Choroid plexus epithelial cell (primary cell): ENCODE results near the gene PCK2.

Experiments used
- DNase-seq: peaks from one replicate; pipeline ENCODE4 v3.0.0-alpha.2; 2010; ENCODE audit warnings: low read depth
- H3K4me3 ChIP-seq: 2 replicates; pipeline ENCODE4 v1.5.1; 2011; ENCODE audit warnings: low read depth, mild to moderate bottlenecking, control low read depth, low read length, moderate library complexity
- CTCF ChIP-seq: conservative IDR thresholded peaks from 2 replicates; pipeline ENCODE4 v1.5.1; 2011; ENCODE audit warnings: low read depth, mild to moderate bottlenecking, control low read depth, inconsistent platforms, low read length, moderate library complexity

PCK2 gene

GRCh38 chr14:24135834-24136683 lies 41.9 kb downstream of the PCK2 start, which contains the start of gene PSME1:
Gene PSME1, plus strand, starts transcription at chr14:24136194. Its CDS starts 69 bp downstream, at chr14:24136263.
- peak; percentile 90 for DNase-seq
- H3K4me3 ChIP-seq = peak within 1 kb of the TSS; percentile 96
- TF ChIP-seq CTCF = no peak

- no peak for TF ChIP-seq CTCF
- peak overlapping the region; percentile 96 for H3K4me3 ChIP-seq
- DNase-seq = no peak
Observed at GRCh38 chr14:24136684-24137528, 42.8 kb downstream of the PCK2 start.

GRCh38 chr14:24137529-24138395 lies 43.7 kb downstream of the PCK2 start:
- no peak for DNase-seq
- TF ChIP-seq CTCF = no peak
- no peak overlapping the region for H3K4me3 ChIP-seq

GRCh38 chr14:24138396-24139271 lies 44.5 kb downstream of the PCK2 start:
- H3K4me3 ChIP-seq = no peak overlapping the region
- no peak for TF ChIP-seq CTCF
- DNase-seq = no peak

GRCh38 chr14:24139272-24139934 lies 45.3 kb downstream of the PCK2 start:
- no peak for TF ChIP-seq CTCF
- no peak for DNase-seq
- H3K4me3 ChIP-seq = no peak overlapping the region
